ENCODE measurements around the gene BMS1.
A peak's percentile ranks its signal among the peaks of the same experiment; 100 is the strongest.

DNA sequence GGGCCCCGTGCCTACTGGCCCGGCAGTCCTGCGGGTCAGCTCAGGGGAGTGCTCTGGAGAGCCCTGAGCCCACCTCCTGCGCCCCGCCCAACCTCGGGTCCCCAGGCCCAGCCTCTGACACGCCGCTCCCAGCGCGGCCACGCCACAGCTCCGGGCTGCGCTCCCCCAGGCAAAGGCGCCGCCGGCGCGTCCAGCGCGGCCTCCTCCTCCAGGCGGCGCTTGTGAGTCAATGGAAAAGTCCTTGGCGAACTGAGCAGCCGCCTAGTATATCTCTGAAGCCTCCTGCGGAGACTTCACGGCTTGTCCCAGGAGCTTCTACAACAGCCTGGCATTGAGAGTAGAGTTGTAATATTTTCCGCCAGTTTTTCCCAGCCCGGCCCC lies 29.5 kb upstream of the BMS1 start:
- TF ChIP-seq, protein P1, sequence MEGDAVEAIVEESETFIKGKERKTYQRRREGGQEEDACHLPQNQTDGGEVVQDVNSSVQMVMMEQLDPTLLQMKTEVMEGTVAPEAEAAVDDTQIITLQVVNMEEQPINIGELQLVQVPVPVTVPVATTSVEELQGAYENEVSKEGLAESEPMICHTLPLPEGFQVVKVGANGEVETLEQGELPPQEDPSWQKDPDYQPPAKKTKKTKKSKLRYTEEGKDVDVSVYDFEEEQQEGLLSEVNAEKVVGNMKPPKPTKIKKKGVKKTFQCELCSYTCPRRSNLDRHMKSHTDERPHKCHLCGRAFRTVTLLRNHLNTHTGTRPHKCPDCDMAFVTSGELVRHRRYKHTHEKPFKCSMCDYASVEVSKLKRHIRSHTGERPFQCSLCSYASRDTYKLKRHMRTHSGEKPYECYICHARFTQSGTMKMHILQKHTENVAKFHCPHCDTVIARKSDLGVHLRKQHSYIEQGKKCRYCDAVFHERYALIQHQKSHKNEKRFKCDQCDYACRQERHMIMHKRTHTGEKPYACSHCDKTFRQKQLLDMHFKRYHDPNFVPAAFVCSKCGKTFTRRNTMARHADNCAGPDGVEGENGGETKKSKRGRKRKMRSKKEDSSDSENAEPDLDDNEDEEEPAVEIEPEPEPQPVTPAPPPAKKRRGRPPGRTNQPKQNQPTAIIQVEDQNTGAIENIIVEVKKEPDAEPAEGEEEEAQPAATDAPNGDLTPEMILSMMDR (IDR thresholded peaks at IDR 0.05) = peak; percentile 57 to 83 (median 82)
- TF ChIP-seq POLR2AphosphoS5 (IDR thresholded peaks at IDR 0.05) = peak; percentile 47
